Stimulated activated CD8-positive, alpha-beta memory T cell treated with anti-CD3 and anti-CD28 coated beads, Interleukin-4, amount 100 ng/mL, for 1 hour (primary cell): ENCODE data around the gene PLIN3.
A peak's percentile ranks its signal among the peaks of the same experiment; 100 is the strongest.
"Not testable (repeated sequence)": the region's sequence is repeated elsewhere in the genome, so short reads cannot be mapped to it uniquely, and the experiment has no call there.

Experiments
- DNase-seq, 2 donors: peaks; one replicate each; pipeline ENCODE4 v3.0.0-alpha.2; 2020; ENCODE audit warnings: low read depth in 2 of 2, low spot score in 1 of 2

Gene PLIN3

DNA sequence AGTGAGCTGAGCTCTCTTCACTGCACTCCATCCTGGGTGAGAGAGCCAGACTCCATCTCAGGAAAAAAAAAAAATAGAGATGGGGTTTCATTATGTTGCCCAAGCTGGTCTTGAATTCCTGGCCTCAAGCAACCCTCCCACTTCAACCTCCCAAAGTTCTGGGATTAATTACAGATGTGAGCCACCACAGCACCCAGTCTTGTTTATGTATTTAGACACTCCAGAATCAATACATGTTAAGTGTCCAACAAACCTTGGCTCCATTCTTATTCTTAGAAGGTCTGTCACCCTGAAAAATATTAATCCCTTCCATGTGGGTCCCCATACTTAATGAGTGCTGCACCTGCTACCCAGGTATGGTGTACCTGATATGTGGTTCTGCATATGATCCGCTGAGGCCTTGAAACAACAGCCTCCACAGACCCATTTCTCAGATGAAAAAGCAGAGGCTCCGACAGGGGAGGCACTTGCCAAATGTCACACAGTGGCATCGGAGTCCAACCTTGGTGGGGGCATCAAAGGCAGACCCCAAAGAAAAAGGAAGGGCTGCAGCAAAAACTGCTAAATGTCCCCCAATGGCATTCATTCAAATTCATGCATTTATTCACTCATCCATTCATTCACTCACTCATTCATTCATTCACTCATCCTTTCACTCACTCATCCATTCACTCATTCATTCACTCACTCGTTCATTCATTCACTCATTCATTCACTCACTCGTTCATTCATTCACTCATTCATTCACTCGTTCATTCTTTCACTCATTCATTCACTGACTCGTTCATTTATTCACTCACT, 52.6 kb downstream of the PLIN3 start:
- no peak for DNase-seq

- DNase-seq, result peak; percentile 83 to 87
These were observed 55.9 kb downstream of the PLIN3 start for GRCh38 chr19:4811328-4812131.

DNA sequence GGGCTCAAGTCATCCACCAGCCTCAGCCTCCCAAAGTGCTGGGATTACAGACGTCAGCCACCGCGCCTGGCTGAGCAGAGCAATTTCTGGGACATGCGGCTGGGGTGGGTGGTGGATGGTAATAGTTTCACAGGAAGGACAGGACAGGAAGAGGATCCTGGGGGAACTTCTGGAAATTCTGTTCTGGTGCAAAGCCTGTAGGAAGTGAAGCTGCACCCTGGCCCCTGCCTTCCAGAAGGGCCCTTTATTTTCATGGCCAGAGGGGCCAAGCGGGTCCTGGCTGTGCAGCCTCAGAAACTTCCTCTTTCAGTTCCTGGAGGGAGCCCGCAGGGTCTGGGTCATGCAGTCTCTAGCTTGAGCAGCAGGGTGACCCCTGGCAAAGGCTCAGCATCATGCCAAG, 60.3 kb downstream of the PLIN3 start:
- no peak for DNase-seq

DNA sequence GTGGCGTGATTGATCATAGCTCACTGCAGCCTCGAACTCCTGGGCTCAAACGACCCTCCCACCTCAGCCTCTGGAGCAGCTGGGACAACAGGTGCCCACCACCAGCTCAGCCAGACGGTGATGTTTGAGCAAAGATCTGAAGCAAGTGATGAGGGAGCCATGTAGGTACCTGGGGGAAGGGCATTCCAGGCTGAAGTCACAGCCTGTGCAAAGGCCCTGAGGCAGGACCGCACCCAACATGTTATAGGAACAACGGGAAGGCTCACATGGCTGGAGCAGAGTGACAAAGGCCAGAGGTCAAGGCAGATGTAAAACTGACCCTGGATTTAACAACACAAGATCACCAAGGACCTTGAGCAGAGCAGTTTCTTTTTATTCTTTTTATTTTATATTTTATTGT, 61.1 kb downstream of the PLIN3 start:
- no peak for DNase-seq

- DNase-seq, result not testable (repeated sequence)
These were observed 62.3 kb downstream of the PLIN3 start for GRCh38 chr19:4805140-4805539.

- peak in 1 of 2 donors; percentile 47 for DNase-seq
These were observed 63.5 kb downstream of the PLIN3 start for GRCh38 chr19:4803736-4804695.

DNA sequence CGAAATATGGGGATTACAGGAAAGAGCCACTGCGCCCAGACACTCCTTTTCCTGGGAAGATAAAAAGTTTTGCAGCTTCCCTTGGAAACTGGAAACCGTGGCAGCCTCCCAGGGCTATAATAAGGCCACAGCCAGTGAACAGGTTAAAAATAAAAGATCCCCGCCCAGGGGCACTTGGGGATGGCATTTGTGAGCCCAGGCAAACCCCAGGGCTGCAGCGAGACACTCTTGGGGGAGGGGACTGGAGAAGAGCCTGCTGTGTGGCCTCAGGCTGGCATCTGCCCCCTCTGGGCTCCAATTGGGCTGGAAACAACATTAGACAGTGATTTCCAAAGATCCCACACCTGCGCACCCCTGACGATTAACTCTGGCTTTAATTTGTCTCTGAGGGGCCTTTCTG, 64.8 kb downstream of the PLIN3 start:
- DNase-seq, result no peak

DNA sequence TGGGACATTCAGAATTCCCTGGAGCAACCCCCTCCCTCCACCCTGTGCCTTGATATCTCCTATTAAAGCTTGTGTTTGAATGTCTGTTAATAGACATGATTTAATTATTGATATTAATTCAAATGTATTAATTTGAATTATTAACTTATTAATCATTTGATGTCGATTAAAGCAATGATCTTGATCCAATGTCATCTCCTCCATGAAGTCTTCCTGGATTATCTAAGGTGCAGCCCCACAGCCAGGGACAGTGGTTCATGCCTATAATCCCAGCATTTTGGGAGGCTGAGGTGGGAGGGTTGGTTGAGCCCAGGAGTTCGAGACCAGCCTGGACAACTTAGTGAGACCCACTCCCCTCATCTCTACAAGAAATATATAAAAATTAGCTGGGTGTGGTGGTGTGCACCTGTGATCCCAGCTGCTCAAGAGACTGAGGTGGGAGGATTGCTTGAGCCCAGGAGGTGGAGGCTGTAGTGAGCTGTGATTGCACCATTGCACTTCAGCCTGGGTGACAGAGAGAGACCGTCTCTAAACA, 66.3 kb downstream of the PLIN3 start:
- DNase-seq, result no peak

GRCh38 chr19:4800591-4801081, 66.8 kb downstream of the PLIN3 start:
- DNase-seq, result no peak

DNA sequence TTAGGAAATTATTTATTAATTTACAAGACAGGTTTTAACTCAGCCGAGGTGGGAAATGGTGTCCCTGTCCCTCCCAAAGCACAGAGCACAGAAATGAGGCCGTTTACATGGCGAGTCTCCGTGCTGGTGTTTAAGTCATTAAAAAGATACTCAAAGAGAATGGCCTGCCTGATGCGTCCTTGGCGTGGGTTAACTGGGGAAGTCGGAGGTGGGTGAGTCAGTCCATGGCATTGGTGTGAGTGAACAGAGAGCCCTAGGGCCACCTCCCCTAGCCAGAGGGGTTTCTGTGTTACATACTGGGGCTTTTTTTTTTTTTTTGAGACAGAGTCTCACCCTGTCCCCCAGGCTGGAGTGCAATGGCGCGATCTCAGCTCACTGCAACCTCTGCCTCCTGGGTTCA, 72.1 kb downstream of the PLIN3 start:
- DNase-seq, result no peak

DNA sequence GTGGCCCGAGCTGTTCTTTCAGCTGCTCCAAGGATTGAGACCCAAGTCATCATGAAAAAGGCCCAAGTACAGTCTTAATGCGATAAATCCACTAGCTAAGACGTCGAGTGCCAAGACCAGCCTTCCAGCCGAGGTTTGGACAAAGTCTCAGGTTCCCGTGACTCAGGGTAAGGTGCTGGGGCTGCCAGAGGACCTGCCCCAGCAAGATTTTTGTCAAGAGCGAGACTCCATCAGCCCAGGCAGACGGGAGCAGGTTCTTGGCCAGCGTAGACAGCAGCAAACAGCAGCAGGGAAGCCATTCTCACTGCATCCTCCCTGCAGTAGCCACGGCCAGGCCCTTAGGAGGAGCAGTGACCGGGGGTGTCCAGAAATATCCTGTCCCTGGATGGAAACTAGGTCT, 72.5 kb downstream of the PLIN3 start:
- DNase-seq, result no peak

DNA sequence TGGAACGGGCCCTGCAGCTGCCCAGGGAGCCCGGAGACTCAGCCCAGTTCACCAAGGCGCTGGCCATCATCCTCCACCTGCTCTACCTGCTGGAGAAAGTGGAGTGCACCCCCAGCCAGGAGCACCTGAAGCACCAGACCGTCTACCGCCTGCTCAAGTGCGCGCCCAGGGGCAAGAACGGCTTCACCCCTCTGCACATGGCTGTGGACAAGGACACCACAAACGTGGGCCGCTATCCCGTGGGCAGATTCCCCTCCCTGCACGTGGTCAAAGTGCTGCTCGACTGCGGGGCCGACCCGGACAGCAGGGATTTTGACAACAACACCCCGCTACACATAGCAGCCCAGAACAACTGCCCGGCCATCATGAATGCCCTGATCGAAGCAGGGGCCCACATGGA, 74.2 kb downstream of the PLIN3 start:
- DNase-seq, result not testable (repeated sequence)

- DNase-seq, result not testable (repeated sequence)
These were observed 74.6 kb downstream of the PLIN3 start for GRCh38 chr19:4792866-4793195.

GRCh38 chr19:4792019-4792865, 75.2 kb downstream of the PLIN3 start:
- not testable (repeated sequence) for DNase-seq

DNA sequence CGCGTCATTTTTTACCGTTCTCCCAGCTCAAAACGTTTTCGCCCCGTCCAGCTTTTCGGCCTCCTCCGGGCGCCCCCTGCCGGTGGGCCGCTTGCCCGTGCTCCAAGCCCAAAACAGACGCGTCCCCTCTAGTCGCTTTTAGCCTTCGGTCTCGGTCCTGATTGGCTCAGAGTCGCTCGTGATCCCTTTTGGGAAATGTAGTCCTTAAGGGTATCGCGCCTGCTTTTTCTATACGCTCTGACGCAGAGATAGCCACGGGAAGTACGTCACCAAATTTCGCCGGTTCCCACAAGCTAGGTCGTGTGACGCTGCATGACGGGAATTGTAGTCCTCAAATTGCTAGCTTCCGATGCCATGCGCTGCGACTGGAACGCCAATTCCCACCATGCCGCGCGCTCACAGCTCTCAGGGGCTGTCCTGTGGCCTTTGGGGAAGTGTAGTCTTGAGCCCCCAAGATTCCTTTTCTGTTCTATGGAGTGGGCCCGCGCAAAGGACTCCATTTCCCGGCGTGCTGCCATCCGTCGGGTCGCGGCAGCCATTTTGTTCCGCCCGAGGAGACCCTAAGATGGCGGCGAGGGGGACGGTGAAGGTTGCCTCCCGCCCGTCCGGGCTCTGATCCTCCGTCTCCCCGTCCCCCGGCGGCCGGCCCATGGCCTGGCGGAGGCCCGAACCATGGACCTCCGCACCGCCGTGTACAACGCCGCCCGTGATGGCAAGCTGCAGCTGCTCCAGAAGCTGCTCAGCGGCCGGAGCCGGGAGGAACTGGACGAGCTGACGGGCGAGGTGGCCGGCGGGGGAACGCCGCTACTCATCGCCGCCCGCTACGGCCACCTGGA, 76.1 kb downstream of the PLIN3 start, which contains the start of gene FEM1A:
TSS of gene FEM1A (plus strand) at position 552 of the 836 bp plus-strand sequence. CDS start at position 673, 121 bp downstream.
- peak; percentile 92 to 96 for DNase-seq
